AG04450 (cell line): ENCODE data around the gene COL5A1. TPM values are rescaled to one million over a fixed set of nuclear protein-coding genes. Genes with fewer than 3 reads are reported as not detected.

Source experiments
- CTCF ChIA-PET: fragments of 300-600, 350-600 bp; formaldehyde crosslinking; extraction: SDS; loops from one replicate; lab custom pipeline; 2022; ENCODE audit warnings: antibody characterized with exemption, inconsistent platforms; lab: Charles Lee
- POLR2A ChIA-PET: fragments of 350-600 bp; formaldehyde crosslinking; extraction: SDS; loops from one replicate; lab custom pipeline; 2021; ENCODE audit warnings: antibody characterized with exemption, inconsistent platforms; lab: Yijun Ruan, JAX
- DNase-seq: peaks from one replicate; pipeline ENCODE4 v3.0.0-alpha.2; 2011; ENCODE audit warnings: low read depth, low spot score
- H3K27ac ChIP-seq: one replicate; pipeline ENCODE4 v1.5.1; 2012; ENCODE audit warnings: low read depth, low read length, control low read depth
- H3K27me3 ChIP-seq: one replicate; pipeline ENCODE4 v1.6.0; 2012; ENCODE audit warnings: low read length; ENCODE audit not compliant: control insufficient read depth, insufficient read depth
- H3K4me3 ChIP-seq: 2 replicates; pipeline ENCODE4 v1.5.1; 2011; ENCODE audit warnings: mild to moderate bottlenecking, low read depth, low read length, control low read depth
- H3K9me3 ChIP-seq: 2 replicates; pipeline ENCODE4 v1.5.1; 2012; ENCODE audit warnings: low read length; ENCODE audit not compliant: control insufficient read depth, insufficient read depth
- CTCF ChIP-seq: IDR thresholded peaks from 2 replicates; pipeline ENCODE4 v1.5.1; 2011; ENCODE audit warnings: low read depth, low read length, control low read depth, inconsistent platforms
- polyA plus RNA-seq: library from polyadenylated mRNA; depleted of rRNA; stranded (reverse); fragments of >200 nt; gene quantifications from 2 replicates; pipeline ENCODE4 v1.2.3, GENCODE V29; 2011

COL5A1 gene
- polyA plus RNA-seq, 1 experiment: 73.3 TPM

DNA sequence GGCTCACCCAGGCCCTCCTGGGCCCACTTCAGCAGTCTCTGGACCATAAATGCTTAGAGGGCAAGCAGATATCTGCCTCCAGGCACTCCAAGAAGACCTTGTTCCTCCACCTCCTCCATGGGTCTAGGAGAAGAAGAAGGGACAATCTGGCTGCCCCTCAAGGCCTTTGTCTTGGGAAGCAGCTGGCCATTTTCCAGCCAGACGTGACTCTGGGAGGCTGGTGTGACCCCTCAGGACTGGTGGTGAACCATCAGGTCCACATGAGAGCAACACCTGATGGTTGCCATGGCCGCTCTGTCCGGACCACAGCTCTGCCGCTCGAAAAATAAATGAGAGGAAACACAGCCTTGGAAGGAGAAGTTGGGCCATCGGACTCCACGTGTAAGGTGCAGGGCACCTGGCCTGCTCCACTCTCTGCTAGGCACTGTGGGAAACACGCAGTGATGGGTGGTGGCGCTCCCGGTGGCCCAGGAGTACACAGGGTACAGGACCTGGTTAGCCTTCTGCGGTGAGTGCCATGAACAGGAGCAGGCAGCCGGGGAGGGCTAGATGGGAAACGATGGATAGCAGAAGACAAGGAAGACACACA lies 3.0 kb upstream of the COL5A1 start:
- TF ChIP-seq CTCF: no peak
- Histone ChIP-seq H3K9me3 (no peaks in the 10 kb centered on the region; the same call in 1 of the 2 replicates), H3K4me3 (no peak overlapping the region), H3K27me3 (no peaks in the 10 kb centered on the region), H3K27ac (no peak overlapping the region)
- POLR2A ChIA-PET: no interaction called here
- no peak for DNase-seq
- CTCF ChIA-PET: no interaction called here

GRCh38 chr9:134639994-134640393 lies 1.6 kb upstream of the COL5A1 start:
- no peak overlapping the region for H3K27ac ChIP-seq
- no peaks in the 10 kb centered on the region; the same call in 1 of the 2 replicates for H3K9me3 ChIP-seq
- no peaks in the 10 kb centered on the region for H3K27me3 ChIP-seq
- H3K4me3 ChIP-seq: no peak overlapping the region
- ChIA-PET CTCF (interaction anchor here (1.3 to 2.1 kb wide), 2 partner anchors 191 to 469 kb away, joined by 3 to 10 read pairs; no protein-coding TSS in a partner anchor), POLR2A (interaction anchor here (0.6 kb wide), 1 partner anchor 184 kb away, joined by 3 read pairs; no protein-coding TSS in a partner anchor)
- DNase-seq: no peak
- no peak for TF ChIP-seq CTCF

DNA sequence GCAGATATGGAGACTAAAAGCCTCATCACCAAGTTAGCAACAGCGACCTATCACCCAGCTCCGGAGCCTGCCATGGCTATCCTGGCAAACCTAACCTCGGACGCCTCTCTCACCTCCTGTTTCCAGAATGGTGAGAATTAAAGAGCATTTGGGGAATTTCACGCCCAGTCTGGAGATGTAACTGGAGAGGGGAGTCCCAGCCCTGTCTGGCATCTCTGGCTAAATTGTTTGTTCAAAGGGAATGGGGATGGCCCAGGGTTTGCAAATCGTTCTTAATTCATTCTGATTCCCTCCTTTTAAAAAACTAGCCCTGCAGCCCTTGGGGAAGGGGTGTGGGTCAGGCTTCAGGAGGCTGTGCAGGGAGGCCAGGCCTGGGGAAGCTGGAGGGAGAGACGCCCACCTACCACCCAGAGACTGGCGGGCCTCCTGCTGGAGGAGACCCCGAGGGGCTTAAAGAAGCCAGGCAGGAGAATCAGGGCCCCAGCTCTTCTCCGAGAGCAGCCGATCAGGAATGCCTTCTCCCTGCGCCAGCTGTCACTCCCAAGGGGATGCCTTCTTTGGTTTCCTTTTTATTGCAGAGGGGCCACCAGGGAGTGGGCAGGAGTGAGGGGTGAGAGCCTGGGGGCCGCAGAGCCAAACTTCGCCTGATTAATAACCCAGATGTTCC lies 964 bp upstream of the COL5A1 start:
- H3K27ac ChIP-seq: peak overlapping the region; percentile 80
- ChIA-PET CTCF (interaction anchor here (1.3 to 2.1 kb wide), 2 partner anchors 191 to 470 kb away, joined by 3 to 10 read pairs; no protein-coding TSS in a partner anchor), POLR2A (interaction anchor here (0.6 to 1.4 kb wide), 9 partner anchors 16 to 1482 kb away, joined by 3 to 9 read pairs (median 3); no protein-coding TSS in a partner anchor)
- no peak for TF ChIP-seq CTCF
- H3K27me3 ChIP-seq: no peaks in the 10 kb centered on the region
- DNase-seq: no peak
- H3K4me3 ChIP-seq: peak overlapping the region; percentile 46
- no peaks in the 10 kb centered on the region; the same call in 1 of the 2 replicates for H3K9me3 ChIP-seq

- no peak for DNase-seq
- CTCF ChIA-PET: interaction anchor here (0.5 to 1.7 kb wide), 2 partner anchors 193 to 504 kb away, joined by 3 to 8 read pairs; no protein-coding TSS in a partner anchor
- peak overlapping the region; percentile 85 for H3K4me3 ChIP-seq
- no peaks in the 10 kb centered on the region for H3K27me3 ChIP-seq
- peak overlapping the region; percentile 91 for H3K27ac ChIP-seq
- POLR2A ChIA-PET: interaction anchor here (1.0 to 1.6 kb wide), 4 partner anchors 40 to 193 kb away, joined by 4 to 15 read pairs (median 7); no protein-coding TSS in a partner anchor
- H3K9me3 ChIP-seq: no peaks in the 10 kb centered on the region; the same call in 1 of the 2 replicates
- no peak for TF ChIP-seq CTCF
Observed at GRCh38 chr9:134641990-134642384, 384 bp downstream of the COL5A1 start.
